Smooth muscle cell (in vitro differentiated cells): Measurements from ENCODE around the gene MACROD2. TPM values are rescaled to one million over a fixed set of nuclear protein-coding genes. Genes with fewer than 3 reads are reported as not detected.

Experiments used
- DNase-seq: peaks from one replicate; lab custom pipeline; 2025; ENCODE audit not compliant: unreplicated experiment; lab: John Stamatoyannopoulos, UW
- H2AFZ ChIP-seq: fragments of 200-600 bp; sonication (generic); 2 replicates; pipeline ENCODE4 v1.6.0; 2016; ENCODE audit warnings: antibody characterized with exemption, low read depth, mild to moderate bottlenecking
- H3F3A ChIP-seq: fragments of 200-600 bp; sonication (generic); 2 replicates; pipeline ENCODE4 v1.6.0; 2017; ENCODE audit warnings: antibody characterized with exemption, low read depth
- H3K27ac ChIP-seq: fragments of 200-600 bp; sonication (generic); 2 replicates; pipeline ENCODE4 v1.5.1; 2016; ENCODE audit warnings: low read depth, mild to moderate bottlenecking
- H3K27me3 ChIP-seq: fragments of 200-600 bp; sonication (generic); 2 replicates; pipeline ENCODE4 v1.6.1; 2016; ENCODE audit warnings: low read depth, mild to moderate bottlenecking
- H3K36me3 ChIP-seq: fragments of 200-600 bp; sonication (generic); 2 replicates; pipeline ENCODE4 v1.5.1; 2016; ENCODE audit warnings: low read depth
- H3K4me1 ChIP-seq: fragments of 200-600 bp; sonication (generic); 2 replicates; pipeline ENCODE4 v1.5.1; 2016; ENCODE audit warnings: low read depth
- H3K4me2 ChIP-seq: fragments of 200-600 bp; sonication (generic); 2 replicates; pipeline ENCODE4 v1.6.0; 2016; ENCODE audit warnings: mild to moderate bottlenecking
- H3K4me3 ChIP-seq: fragments of 200-600 bp; sonication (generic); 2 replicates; pipeline ENCODE4 v1.5.1; 2016; ENCODE audit warnings: mild to moderate bottlenecking
- H3K79me2 ChIP-seq: fragments of 200-600 bp; sonication (generic); 2 replicates; pipeline ENCODE4 v1.6.0; 2016; ENCODE audit warnings: low read depth, mild to moderate bottlenecking
- H3K9ac ChIP-seq: fragments of 200-600 bp; sonication (generic); 2 replicates; pipeline ENCODE4 v1.6.0; 2016; ENCODE audit warnings: low read depth
- H3K9me3 ChIP-seq: fragments of 200-600 bp; sonication (generic); replicated peaks from 2 replicates; pipeline ENCODE4 v1.5.1; 2016; ENCODE audit warnings: low read depth
- H4K20me1 ChIP-seq: fragments of 200-600 bp; sonication (generic); 2 replicates; pipeline ENCODE4 v1.6.0; 2016; ENCODE audit warnings: low read depth
- CTCF ChIP-seq: fragments of 200-600 bp; sonication (generic); IDR thresholded peaks from 2 replicates; pipeline ENCODE4 v1.5.1; 2017; ENCODE audit warnings: borderline replicate concordance, mild to moderate bottlenecking, antibody characterized with exemption; ENCODE audit not compliant: insufficient read depth, poor library complexity, severe bottlenecking
- WGBS: methylation state at CpG from one replicate; pipeline ENCODE4 v1.1.7; 2016; ENCODE audit warnings: low lambda C conversion rate; 5-methylcytosine and 5-hydroxymethylcytosine counted together
- polyA plus RNA-seq: library from polyadenylated mRNA; unstranded; fragments of >200 nt; fragmentation: Nextera tagmentation; extraction: Ambion mirVana; gene quantifications from 2 replicates; pipeline ENCODE4 v1.2.1, GENCODE V29; 2016
- total RNA-seq: library from RNA; depleted of rRNA; stranded (reverse); fragments of >200 nt; gene quantifications from 2 replicates; pipeline ENCODE4 v1.2.3, GENCODE V29; 2014

Gene MACROD2
- total and polyA plus RNA-seq, 2 experiments from 2014 or later: 0.04 to 0.32 TPM

- no peak for TF ChIP-seq CTCF
Observed at GRCh38 chr20:15031546-15032351, 1036.4 kb downstream of the MACROD2 start.

GRCh38 chr20:15032352-15032622, 1037.0 kb downstream of the MACROD2 start:
- Histone ChIP-seq H3K4me1 (no peaks in the 10 kb centered on the region), H3K27ac (no peak overlapping the region), H3K9ac (no peak overlapping the region)

More at GRCh38 chr20:15031546-15032351, 1036.4 kb downstream of the MACROD2 start:
- H3K9me3 ChIP-seq: no peaks in the 10 kb centered on the region
- no peak overlapping the region for H3K9ac ChIP-seq
- H3K4me1 ChIP-seq: no peaks in the 10 kb centered on the region
- H3K79me2 ChIP-seq: no peaks in the 10 kb centered on the region
- H3K4me3 ChIP-seq: no peak overlapping the region
- DNase-seq: no peak
- WGBS: over 99% methylated on average over 32 of the region's 32 CpGs
- no peaks in the 10 kb centered on the region for H4K20me1 ChIP-seq
- H3K27ac ChIP-seq: no peak overlapping the region
- H3K27me3 ChIP-seq: no peaks in the 10 kb centered on the region
- no peak overlapping the region for H2AFZ ChIP-seq
- no peaks in the 10 kb centered on the region for H3F3A ChIP-seq
- no peak overlapping the region for H3K4me2 ChIP-seq
- no peaks in the 10 kb centered on the region for H3K36me3 ChIP-seq

GRCh38 chr20:15033269-15033668, 1038.0 kb downstream of the MACROD2 start:
- no peak overlapping the region for H3K4me3 ChIP-seq
- H3K9me3 ChIP-seq: no peaks in the 10 kb centered on the region
- H3K79me2 ChIP-seq: no peaks in the 10 kb centered on the region
- H3K4me2 ChIP-seq: no peak overlapping the region
- H3K36me3 ChIP-seq: no peaks in the 10 kb centered on the region
- no peak overlapping the region for H2AFZ ChIP-seq
- no peaks in the 10 kb centered on the region for H3K27me3 ChIP-seq
- DNase-seq: no peak
- no peaks in the 10 kb centered on the region for H3K4me1 ChIP-seq
- no peak overlapping the region for H3K9ac ChIP-seq
- no peaks in the 10 kb centered on the region for H3F3A ChIP-seq
- TF ChIP-seq CTCF: no peak
- H3K27ac ChIP-seq: no peak overlapping the region
- WGBS: 85% methylated on average over 4 of the region's 4 CpGs
- H4K20me1 ChIP-seq: no peaks in the 10 kb centered on the region

More at GRCh38 chr20:15032352-15032622, 1037.0 kb downstream of the MACROD2 start:
- no peaks in the 10 kb centered on the region for H3F3A ChIP-seq
- H3K4me3 ChIP-seq: no peak overlapping the region
- WGBS: over 99% methylated on average over 11 of the region's 11 CpGs
- H3K27me3 ChIP-seq: no peaks in the 10 kb centered on the region
- H3K36me3 ChIP-seq: no peaks in the 10 kb centered on the region
- no peaks in the 10 kb centered on the region for H3K9me3 ChIP-seq
- no peak overlapping the region for H3K4me2 ChIP-seq
- H3K79me2 ChIP-seq: no peaks in the 10 kb centered on the region
- no peak for DNase-seq
- H4K20me1 ChIP-seq: no peaks in the 10 kb centered on the region
- no peak overlapping the region for H2AFZ ChIP-seq
- TF ChIP-seq CTCF: no peak

GRCh38 chr20:15033891-15034290, 1038.6 kb downstream of the MACROD2 start:
- Histone ChIP-seq H3K36me3 (no peaks in the 10 kb centered on the region), H3F3A (no peaks in the 10 kb centered on the region), H3K79me2 (no peaks in the 10 kb centered on the region), H3K9me3 (no peaks in the 10 kb centered on the region), H3K4me2 (no peak overlapping the region), H3K27ac (no peak overlapping the region), H2AFZ (no peak overlapping the region), H4K20me1 (no peaks in the 10 kb centered on the region), H3K9ac (no peak overlapping the region), H3K4me1 (no peaks in the 10 kb centered on the region), H3K27me3 (no peaks in the 10 kb centered on the region), H3K4me3 (no peak overlapping the region)
- no peak for DNase-seq
- TF ChIP-seq CTCF: no peak
- 79% methylated on average over 8 of the region's 8 CpGs for WGBS
